Activated naive CD4-positive, alpha-beta T cell treated with anti-CD3 and anti-CD28 coated beads, Interleukin-2, amount 10 ng/mL, durations not matched to agents 7 days and 5 days (primary cell): ENCODE data around the gene KCNJ3.
"Not testable (repeated sequence)": the region's sequence is repeated elsewhere in the genome, so short reads cannot be mapped to it uniquely, and the experiment has no call there.

Source experiments
- CTCF ChIA-PET: fragments of 350-600 bp; sonication (Branson Sonifier 250); formaldehyde crosslinking; loops from one replicate; lab custom pipeline; 2021; ENCODE audit warnings: antibody characterized with exemption; lab: Charles Lee
- DNase-seq: peaks from one replicate; pipeline ENCODE4 v3.0.0-alpha.2; 2020
- H3K27ac Mint-ChIP-seq: one replicate; pipeline ENCODE4 v1.8.0; 2021; ENCODE audit warnings: mild to moderate bottlenecking, moderate library complexity, mixed read lengths
- H3K27me3 Mint-ChIP-seq: one replicate; pipeline ENCODE4 v1.8.0; 2021; ENCODE audit warnings: mild to moderate bottlenecking, mixed read lengths
- H3K36me3 Mint-ChIP-seq: one replicate; pipeline ENCODE4 v1.8.0; 2021; ENCODE audit warnings: mixed read lengths
- H3K4me1 Mint-ChIP-seq: one replicate; pipeline ENCODE4 v1.8.0; 2021; ENCODE audit warnings: mixed read lengths
- H3K4me3 Mint-ChIP-seq: one replicate; pipeline ENCODE4 v1.8.0; 2021; ENCODE audit warnings: mild to moderate bottlenecking, moderate library complexity, mixed read lengths
- H3K9me3 Mint-ChIP-seq: one replicate; pipeline ENCODE4 v1.8.0; 2021; ENCODE audit warnings: mixed read lengths

The KCNJ3 gene

DNA sequence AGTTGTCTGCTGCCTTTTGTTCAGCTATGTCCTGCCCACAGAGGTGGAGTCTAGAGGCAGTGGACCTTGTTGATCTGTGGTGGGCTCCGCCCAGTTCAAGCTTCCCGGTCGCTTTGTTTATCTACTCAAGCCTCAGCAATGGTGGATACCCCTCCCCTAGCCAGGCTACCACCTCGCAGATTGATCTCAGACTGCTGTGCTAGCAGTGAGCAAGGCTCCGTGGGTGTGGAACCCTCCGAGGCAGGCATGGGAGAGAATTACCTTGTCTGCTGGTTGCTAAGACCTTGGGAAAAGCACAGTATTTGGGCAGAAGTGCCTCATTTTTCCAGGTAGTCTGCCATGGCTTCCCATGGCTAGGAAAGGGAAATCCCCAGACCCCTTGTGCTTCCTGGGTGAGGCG is 146.0 kb downstream of the KCNJ3 start:
- Mint-ChIP-seq H3K4me1 (no peaks in the 10 kb centered on the region), H3K36me3 (no peaks in the 10 kb centered on the region), H3K27ac (no peak overlapping the region), H3K4me3 (no peak overlapping the region), H3K9me3 (peaks cover 2% of the 10 kb centered on the region), H3K27me3 (no peaks in the 10 kb centered on the region)
- DNase-seq, result no peak
- CTCF ChIA-PET, result no interaction called here

DNA sequence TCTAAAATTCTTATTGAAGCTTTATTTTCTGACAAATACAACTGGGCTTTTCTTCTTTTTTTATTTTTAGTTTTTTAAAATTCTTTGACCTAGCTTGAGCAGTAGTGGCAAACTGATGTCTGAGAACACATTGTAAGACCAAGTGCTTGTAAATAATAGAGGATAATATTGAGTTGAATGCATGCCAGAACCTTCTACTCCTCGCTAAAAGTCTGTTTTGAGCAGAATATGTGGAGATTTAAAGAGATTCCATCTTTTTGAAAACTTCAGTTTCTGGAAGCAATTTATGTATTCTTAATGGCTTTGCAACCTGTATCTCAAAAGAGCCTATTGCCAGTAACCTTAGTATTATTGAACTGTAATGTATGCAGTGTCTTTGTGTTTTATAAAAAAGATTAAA is 148.3 kb downstream of the KCNJ3 start:
- peaks cover 2% of the 10 kb centered on the region for H3K9me3 Mint-ChIP-seq
- H3K27me3 Mint-ChIP-seq, result no peaks in the 10 kb centered on the region
- DNase-seq, result no peak
- no peak overlapping the region for H3K27ac Mint-ChIP-seq
- H3K36me3 Mint-ChIP-seq, result no peaks in the 10 kb centered on the region
- no peak overlapping the region for H3K4me3 Mint-ChIP-seq
- no peaks in the 10 kb centered on the region for H3K4me1 Mint-ChIP-seq
- CTCF ChIA-PET, result no interaction called here

DNA sequence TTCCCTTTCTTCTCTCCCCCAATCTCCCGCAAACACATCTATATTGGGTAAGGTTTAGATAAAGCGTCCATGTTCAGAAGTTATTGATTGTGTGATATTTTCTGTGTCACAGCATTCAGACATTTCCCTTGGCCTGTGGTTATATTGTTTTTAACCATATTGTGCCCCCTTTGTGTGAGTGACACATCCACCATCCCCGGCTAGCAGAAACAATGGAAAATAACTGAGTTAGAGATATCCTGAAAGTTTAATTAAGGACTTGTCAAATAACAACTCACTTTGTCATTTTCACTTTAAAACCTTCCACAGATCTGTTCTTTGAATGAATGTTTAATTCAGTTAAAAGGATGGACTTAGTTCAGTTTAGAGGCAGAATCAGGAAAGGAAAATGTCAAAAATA is 151.0 kb downstream of the KCNJ3 start:
- Mint-ChIP-seq H3K27me3 (no peaks in the 10 kb centered on the region), H3K27ac (no peak overlapping the region), H3K36me3 (no peaks in the 10 kb centered on the region), H3K4me1 (no peaks in the 10 kb centered on the region), H3K4me3 (no peak overlapping the region), H3K9me3 (no peaks in the 10 kb centered on the region)
- CTCF ChIA-PET, result no interaction called here
- no peak for DNase-seq

DNA sequence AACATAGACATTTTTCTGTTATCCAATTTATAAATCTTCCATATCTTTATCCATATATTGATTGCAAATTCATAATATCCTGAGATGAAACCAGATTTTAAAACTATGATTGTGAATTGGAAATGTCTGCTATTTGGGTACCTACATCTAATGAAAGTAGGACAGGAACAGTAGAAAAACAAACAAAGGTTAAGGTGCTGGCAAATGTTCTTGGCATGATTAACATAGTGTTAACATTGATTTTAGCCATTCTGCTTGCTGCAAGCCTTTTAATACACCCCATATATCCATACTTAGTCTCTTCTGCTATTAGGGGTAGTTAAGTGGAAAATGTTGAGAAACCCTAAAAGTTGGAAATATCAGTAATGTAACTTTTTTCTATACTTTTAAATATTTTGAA is 152.0 kb downstream of the KCNJ3 start:
- no peaks in the 10 kb centered on the region for H3K4me1 Mint-ChIP-seq
- no peaks in the 10 kb centered on the region for H3K9me3 Mint-ChIP-seq
- DNase-seq, result no peak
- CTCF ChIA-PET, result no interaction called here
- H3K27ac Mint-ChIP-seq, result no peak overlapping the region
- H3K4me3 Mint-ChIP-seq, result no peak overlapping the region
- no peaks in the 10 kb centered on the region for H3K27me3 Mint-ChIP-seq
- H3K36me3 Mint-ChIP-seq, result no peaks in the 10 kb centered on the region

DNA sequence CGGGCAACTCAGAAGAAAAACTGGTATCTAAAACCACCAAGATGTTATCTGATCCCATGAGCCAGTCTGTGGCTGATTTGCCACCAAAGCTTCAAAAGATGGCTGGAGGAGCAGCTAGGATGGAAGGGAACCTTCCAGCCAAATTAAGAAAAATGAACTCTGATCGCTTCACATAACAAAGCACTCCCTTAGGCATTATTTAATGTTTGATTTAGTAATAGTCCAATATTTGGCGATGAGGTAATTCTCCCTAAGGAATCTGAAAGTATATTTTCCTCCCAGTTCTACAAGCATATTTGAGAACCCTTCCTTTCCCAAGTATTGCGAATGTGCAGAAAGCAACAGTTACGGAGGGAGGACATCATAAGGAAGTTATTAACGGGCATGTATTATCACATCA is 156.6 kb downstream of the KCNJ3 start:
- H3K27ac Mint-ChIP-seq, result no peak overlapping the region
- CTCF ChIA-PET, result no interaction called here
- H3K4me1 Mint-ChIP-seq, result no peaks in the 10 kb centered on the region
- DNase-seq, result no peak
- H3K9me3 Mint-ChIP-seq, result no peaks in the 10 kb centered on the region
- H3K4me3 Mint-ChIP-seq, result no peak overlapping the region
- no peaks in the 10 kb centered on the region for H3K27me3 Mint-ChIP-seq
- H3K36me3 Mint-ChIP-seq, result no peaks in the 10 kb centered on the region

DNA sequence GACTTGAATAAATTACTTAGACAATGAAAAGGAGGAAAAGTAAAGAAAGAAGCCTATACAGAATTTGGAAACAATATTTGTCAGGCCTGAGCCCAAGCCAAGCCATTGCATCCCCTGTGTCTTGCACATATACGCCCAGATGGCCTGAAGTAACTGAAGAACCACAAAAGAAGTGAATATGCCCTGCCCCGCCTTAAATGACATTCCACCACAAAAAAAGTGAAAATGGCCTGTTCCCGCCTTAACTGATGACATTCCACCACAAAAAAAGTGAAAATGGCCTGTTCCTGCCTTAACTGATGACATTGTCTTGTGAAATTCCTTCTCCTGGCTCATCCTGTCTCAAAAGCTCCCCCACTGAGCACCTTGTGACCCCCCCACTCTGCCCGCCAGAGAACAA is 168.7 kb downstream of the KCNJ3 start:
- CTCF ChIA-PET, H3K9me3 Mint-ChIP-seq, H3K4me3 Mint-ChIP-seq, H3K36me3 Mint-ChIP-seq, H3K27ac Mint-ChIP-seq, DNase-seq, H3K27me3 Mint-ChIP-seq, H3K4me1 Mint-ChIP-seq: not testable (repeated sequence)

DNA sequence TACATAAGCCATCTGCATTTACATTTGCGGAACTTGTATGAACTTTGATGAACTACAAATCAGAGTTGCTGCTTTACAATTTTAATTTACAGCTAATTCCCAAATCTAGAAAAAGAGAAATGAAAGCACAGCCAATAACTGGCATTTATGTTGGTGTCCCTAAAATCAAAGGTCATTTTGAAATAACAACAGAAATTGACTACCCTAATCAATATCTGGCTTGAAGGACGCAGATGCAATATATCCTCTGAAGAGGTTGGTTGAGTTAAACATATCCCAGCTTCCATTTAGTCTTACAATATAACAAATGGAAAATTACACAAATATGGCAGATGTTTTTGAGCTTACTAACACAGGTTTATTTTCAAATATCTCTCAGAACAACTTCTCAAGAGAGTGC is 177.5 kb downstream of the KCNJ3 start:
- no peak for DNase-seq
- CTCF ChIA-PET, result no interaction called here
- Mint-ChIP-seq H3K4me3 (no peak overlapping the region), H3K9me3 (no peaks in the 10 kb centered on the region), H3K4me1 (no peaks in the 10 kb centered on the region), H3K36me3 (no peaks in the 10 kb centered on the region), H3K27me3 (no peaks in the 10 kb centered on the region), H3K27ac (no peak overlapping the region)

DNA sequence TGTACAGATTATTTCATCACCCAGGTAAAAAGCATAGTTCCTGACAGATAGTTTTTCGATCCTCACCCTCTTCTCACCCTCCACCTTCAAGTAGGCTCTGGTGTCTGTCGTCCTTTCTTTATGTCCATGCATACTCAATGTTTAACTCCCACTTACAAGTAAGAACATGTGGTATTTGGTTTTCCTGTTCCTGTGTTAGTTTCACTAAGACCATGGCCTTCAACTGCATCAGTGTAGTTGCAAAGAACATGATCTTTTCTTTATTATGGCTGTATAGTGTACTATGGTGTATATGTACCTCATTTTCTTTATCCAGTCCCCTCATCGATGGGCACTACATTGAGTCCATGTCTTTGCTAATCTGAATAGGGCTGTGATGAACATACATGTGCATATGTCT is 184.2 kb downstream of the KCNJ3 start:
- Mint-ChIP-seq H3K27ac (no peak overlapping the region), H3K4me3 (no peak overlapping the region), H3K27me3 (no peaks in the 10 kb centered on the region), H3K4me1 (no peaks in the 10 kb centered on the region), H3K36me3 (no peaks in the 10 kb centered on the region), H3K9me3 (no peaks in the 10 kb centered on the region)
- DNase-seq, result no peak
- CTCF ChIA-PET, result no interaction called here

DNA sequence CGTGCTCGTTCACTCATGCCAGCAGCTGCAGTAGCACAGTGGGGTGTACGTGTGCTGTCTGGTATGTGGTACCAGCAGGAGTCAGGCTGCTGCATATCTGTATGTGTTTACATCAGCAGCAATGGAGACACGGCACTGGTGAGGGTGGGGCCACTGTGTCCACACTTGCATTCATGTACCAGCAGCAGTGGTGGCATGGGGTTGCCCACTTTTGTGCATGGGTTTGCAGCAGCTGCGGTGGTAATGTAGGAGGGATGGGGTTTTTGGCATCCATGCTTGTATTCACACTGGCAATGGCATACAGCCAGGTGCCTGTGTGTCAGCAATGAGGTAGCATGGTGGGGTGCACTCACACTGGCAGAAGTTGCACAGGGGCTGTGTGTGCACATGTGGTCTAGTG is 187.8 kb downstream of the KCNJ3 start:
- Mint-ChIP-seq H3K36me3 (no peaks in the 10 kb centered on the region), H3K9me3 (peaks cover 4% of the 10 kb centered on the region), H3K4me1 (no peaks in the 10 kb centered on the region), H3K27ac (no peak overlapping the region), H3K27me3 (no peaks in the 10 kb centered on the region), H3K4me3 (no peak overlapping the region)
- CTCF ChIA-PET, result no interaction called here
- DNase-seq, result no peak

DNA sequence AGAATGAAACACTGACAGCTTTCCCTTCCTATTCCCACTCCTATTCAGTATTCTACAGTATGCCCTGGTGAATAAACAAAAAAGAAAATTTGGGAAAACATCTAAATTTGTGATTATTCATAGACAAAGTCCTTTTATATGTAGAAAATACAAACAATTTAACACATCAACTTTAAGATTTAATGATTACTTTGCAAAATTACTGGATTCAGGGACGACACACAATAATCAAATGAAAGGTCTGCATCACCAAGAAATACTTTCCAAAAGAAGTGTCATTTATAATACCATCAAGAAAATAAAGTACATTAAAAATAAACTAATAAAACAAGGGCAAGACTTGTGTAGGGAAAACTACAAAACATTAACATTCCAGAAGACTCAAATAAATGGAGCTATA is 199.8 kb downstream of the KCNJ3 start:
- CTCF ChIA-PET, result no interaction called here
- Mint-ChIP-seq H3K9me3 (peaks cover 3% of the 10 kb centered on the region), H3K36me3 (no peaks in the 10 kb centered on the region)

DNA sequence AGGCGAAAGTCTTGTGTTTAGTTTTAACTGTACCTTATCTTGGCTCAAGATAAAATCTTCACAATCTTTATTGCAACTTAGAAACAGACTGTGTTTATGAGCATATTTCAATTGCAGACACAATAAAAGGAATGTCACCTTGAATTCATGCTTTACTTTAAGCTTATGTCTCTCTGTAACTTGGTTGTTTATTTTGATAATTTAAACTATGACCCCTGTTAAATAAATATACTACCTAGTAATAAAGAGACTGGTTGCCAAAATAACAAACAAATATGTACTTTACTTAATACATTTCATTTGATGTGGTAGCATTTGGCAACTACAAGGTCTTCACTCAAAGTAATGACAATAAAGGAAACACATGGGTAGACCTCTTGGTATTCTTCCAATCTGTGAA is 202.6 kb downstream of the KCNJ3 start:
- H3K36me3 Mint-ChIP-seq, result no peaks in the 10 kb centered on the region
- H3K9me3 Mint-ChIP-seq, result peaks cover 5% of the 10 kb centered on the region
- H3K27ac Mint-ChIP-seq, result no peak overlapping the region
- H3K27me3 Mint-ChIP-seq, result no peaks in the 10 kb centered on the region
- DNase-seq, result no peak
- CTCF ChIA-PET, result no interaction called here
- H3K4me3 Mint-ChIP-seq, result no peak overlapping the region
- no peaks in the 10 kb centered on the region for H3K4me1 Mint-ChIP-seq

More for the DNA sequence above, 199.8 kb downstream of the KCNJ3 start:
- no peak overlapping the region for H3K27ac Mint-ChIP-seq
- DNase-seq, result no peak
- no peaks in the 10 kb centered on the region for H3K4me1 Mint-ChIP-seq
- H3K4me3 Mint-ChIP-seq, result no peak overlapping the region
- no peaks in the 10 kb centered on the region for H3K27me3 Mint-ChIP-seq
